Measurements from ENCODE around the gene UTP25. TPM values are rescaled to one million over a fixed set of nuclear protein-coding genes. Genes with fewer than 3 reads are reported as not detected.

The UTP25 gene
- polyA plus RNA-seq, 1 experiment = 8.6 TPM

DNA sequence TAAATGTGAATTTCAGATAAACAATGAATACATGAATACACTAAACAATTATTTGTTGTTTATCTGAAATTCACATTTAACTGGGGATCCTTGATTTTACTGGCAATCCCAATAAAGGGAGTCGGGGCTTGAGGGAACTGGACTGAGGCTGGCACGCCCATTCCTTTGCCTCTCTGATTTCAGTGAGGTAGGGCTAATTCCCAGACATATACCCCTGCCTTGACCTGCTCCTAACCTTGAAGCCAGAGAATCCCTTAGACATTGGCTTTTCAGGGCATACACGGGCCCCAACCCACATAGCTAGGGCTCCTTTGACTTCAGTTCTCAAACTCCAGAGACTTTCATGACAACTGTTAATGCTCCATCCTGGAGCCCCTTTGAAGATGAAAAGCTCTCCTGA lies 10.8 kb upstream of the UTP25 start:
- DNase-seq (ENCODE audit: low read depth, low spot score) = no peak
- H3K9me3 ChIP-seq (ENCODE audit: control insufficient read depth, insufficient read depth, low read length) = no peaks in the 10 kb centered on the region
- POLR2A ChIA-PET = no interaction called here
- TF ChIP-seq, protein P1, sequence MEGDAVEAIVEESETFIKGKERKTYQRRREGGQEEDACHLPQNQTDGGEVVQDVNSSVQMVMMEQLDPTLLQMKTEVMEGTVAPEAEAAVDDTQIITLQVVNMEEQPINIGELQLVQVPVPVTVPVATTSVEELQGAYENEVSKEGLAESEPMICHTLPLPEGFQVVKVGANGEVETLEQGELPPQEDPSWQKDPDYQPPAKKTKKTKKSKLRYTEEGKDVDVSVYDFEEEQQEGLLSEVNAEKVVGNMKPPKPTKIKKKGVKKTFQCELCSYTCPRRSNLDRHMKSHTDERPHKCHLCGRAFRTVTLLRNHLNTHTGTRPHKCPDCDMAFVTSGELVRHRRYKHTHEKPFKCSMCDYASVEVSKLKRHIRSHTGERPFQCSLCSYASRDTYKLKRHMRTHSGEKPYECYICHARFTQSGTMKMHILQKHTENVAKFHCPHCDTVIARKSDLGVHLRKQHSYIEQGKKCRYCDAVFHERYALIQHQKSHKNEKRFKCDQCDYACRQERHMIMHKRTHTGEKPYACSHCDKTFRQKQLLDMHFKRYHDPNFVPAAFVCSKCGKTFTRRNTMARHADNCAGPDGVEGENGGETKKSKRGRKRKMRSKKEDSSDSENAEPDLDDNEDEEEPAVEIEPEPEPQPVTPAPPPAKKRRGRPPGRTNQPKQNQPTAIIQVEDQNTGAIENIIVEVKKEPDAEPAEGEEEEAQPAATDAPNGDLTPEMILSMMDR (IDR thresholded peaks at IDR 0.05; ENCODE audit: low read depth, low read length) = no peak
- H3K27ac ChIP-seq (ENCODE audit: low read depth, low read length) = no peak overlapping the region
- H3K27me3 ChIP-seq (ENCODE audit: control insufficient read depth, insufficient read depth, low read length) = no peaks in the 10 kb centered on the region
- no peak overlapping the region for H3K4me3 ChIP-seq (ENCODE audit: low read depth, low read length)
- CTCF ChIA-PET = interaction anchor here (1.6 kb wide), 1 partner anchor 173 kb away, joined by 3 read pairs; no protein-coding TSS in a partner anchor

DNA sequence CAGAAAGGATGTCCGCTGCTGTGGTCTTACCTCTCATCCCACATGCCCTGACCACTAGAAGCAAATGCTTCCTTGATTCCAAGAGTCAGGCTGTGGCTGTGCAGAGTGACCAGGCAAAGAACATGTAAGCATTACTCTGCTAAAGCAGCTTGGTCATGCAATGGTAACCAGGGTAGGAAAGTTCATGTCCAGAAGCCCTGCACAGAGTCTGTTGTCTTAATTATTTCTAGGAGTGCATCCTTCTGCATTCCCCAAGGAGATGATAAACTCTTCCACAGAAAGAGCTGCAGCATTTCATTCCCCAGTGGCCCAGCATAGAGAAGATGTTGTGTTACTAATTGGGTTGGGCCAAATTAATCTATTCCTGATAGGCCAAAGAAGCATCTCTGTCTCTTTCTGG lies 10.1 kb upstream of the UTP25 start:
- Histone ChIP-seq H3K9me3 (ENCODE audit: control insufficient read depth, insufficient read depth, low read length) (no peaks in the 10 kb centered on the region), H3K27ac (ENCODE audit: low read depth, low read length) (no peak overlapping the region), H3K27me3 (ENCODE audit: control insufficient read depth, insufficient read depth, low read length) (no peaks in the 10 kb centered on the region), H3K4me3 (ENCODE audit: low read depth, low read length) (no peak overlapping the region)
- ChIA-PET CTCF (interaction anchor here (1.0 kb wide), 1 partner anchor 10 kb away, joined by 7 read pairs; the partner anchor contains the start of gene UTP25), POLR2A (no interaction called here)
- TF ChIP-seq, protein P1 (IDR thresholded peaks at IDR 0.05; ENCODE audit: low read depth, low read length) = no peak
- DNase-seq (ENCODE audit: low read depth, low spot score) = no peak

DNA sequence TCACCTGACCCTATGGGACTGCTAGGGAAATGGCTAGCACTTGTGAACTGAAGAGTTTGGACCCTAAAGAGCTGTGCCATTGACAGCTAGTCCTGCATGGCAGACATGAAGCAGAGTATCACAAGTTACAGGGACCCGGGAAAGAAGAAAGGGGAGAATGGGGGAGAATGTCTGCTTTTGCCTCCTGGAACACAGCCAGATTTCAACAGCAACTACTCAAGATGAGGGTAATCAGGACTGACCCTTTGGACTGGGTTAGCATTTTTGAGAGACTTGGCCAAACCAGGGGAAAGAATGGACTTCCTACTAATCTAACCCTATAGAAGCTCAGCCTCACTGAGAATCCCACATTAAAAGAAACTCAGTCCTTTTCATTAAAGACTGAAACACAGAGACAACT lies 8.7 kb upstream of the UTP25 start:
- no peaks in the 10 kb centered on the region for H3K27me3 ChIP-seq (ENCODE audit: control insufficient read depth, insufficient read depth, low read length)
- POLR2A ChIA-PET = no interaction called here
- H3K4me3 ChIP-seq (ENCODE audit: low read depth, low read length) = no peak overlapping the region
- TF ChIP-seq, protein P1 (IDR thresholded peaks at IDR 0.05; ENCODE audit: low read depth, low read length) = no peak
- no peak overlapping the region for H3K27ac ChIP-seq (ENCODE audit: low read depth, low read length)
- no peak for DNase-seq (ENCODE audit: low read depth, low spot score)
- H3K9me3 ChIP-seq (ENCODE audit: control insufficient read depth, insufficient read depth, low read length) = no peaks in the 10 kb centered on the region
- CTCF ChIA-PET = interaction anchor here (0.6 to 1.3 kb wide), 2 partner anchors 9 to 41 kb away, joined by 3 to 4 read pairs; partner anchors contain the start of gene UTP25

DNA sequence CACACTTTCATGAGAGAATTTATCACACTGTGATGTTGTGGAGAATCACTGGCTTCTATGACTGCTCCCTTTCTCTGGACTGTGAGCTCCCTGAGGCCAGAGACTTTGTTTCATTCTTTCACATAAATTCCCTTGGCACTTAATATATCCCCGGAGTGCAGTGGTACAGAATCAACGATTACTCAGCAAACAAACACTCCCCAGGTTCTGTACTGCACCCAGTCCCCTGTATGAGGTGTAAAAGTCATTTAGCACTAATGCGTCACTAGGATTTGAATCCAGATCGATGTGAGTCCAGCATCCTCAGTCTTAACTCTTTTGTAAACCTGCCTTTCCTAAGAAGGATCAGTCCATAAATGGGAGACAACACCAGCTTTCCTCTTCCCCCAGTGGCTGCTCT lies 6.8 kb upstream of the UTP25 start:
- TF ChIP-seq, protein P1 (IDR thresholded peaks at IDR 0.05; ENCODE audit: low read depth, low read length) = no peak
- Histone ChIP-seq H3K9me3 (ENCODE audit: control insufficient read depth, insufficient read depth, low read length) (no peaks in the 10 kb centered on the region), H3K27ac (ENCODE audit: low read depth, low read length) (no peak overlapping the region), H3K27me3 (ENCODE audit: control insufficient read depth, insufficient read depth, low read length) (no peaks in the 10 kb centered on the region), H3K4me3 (ENCODE audit: low read depth, low read length) (no peak overlapping the region)
- DNase-seq (ENCODE audit: low read depth, low spot score) = no peak
- CTCF ChIA-PET = interaction anchor here (1.8 to 4.5 kb wide), 4 partner anchors 13 to 170 kb away, joined by 11 to 158 read pairs (median 79); no protein-coding TSS in a partner anchor
- POLR2A ChIA-PET = no interaction called here

DNA sequence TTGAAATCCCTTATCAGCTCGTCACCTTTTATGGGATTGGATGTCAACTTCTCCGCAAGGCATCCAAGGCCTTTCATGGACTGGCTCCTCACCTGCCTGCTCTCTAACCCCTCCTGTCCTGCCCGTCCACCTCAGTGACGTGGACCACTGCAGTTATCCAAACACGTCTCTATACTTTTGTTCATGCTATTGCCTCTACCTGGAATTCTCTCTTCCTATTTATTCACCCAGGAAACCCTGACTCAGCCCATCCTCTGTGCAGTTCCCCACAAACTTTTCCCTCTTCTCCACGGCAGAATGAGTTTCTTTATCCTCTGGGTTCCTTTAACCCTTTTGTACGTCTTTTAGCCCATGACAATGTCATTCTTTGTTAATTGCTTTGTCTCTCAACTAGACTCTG lies 5.1 kb upstream of the UTP25 start:
- Histone ChIP-seq H3K4me3 (ENCODE audit: low read depth, low read length) (no peak overlapping the region), H3K27ac (ENCODE audit: low read depth, low read length) (no peak overlapping the region), H3K27me3 (ENCODE audit: control insufficient read depth, insufficient read depth, low read length) (no peaks in the 10 kb centered on the region), H3K9me3 (ENCODE audit: control insufficient read depth, insufficient read depth, low read length) (no peaks in the 10 kb centered on the region)
- no peak for DNase-seq (ENCODE audit: low read depth, low spot score)
- TF ChIP-seq, protein P1 (IDR thresholded peaks at IDR 0.05; ENCODE audit: low read depth, low read length) = no peak
- ChIA-PET CTCF (interaction anchor here (0.5 to 4.5 kb wide), 54 partner anchors 9 to 566 kb away, joined by 3 to 158 read pairs (median 6); partner anchors contain the start of genes C1orf74 and IRF6), POLR2A (interaction anchor here (1.0 to 1.9 kb wide), 2 partner anchors 9 to 17 kb away, joined by 3 to 5 read pairs; no protein-coding TSS in a partner anchor)

All from AG04450 (cell line).